ENCODE data around the gene RAP1GAP2.

The RAP1GAP2 gene

GRCh38 chr17:2819921-2820501 lies 23.8 kb downstream of the RAP1GAP2 start:
- Histone ChIP-seq H3K36me3 (ENCODE audit: insufficient read depth, low read length) (no peaks in the 10 kb centered on the region), H3K4me3 (ENCODE audit: low read depth in 1 of 2, low read length in 2 of 2) (no peak overlapping the region), H3K4me2 (ENCODE audit: insufficient read depth, low read length) (no peak overlapping the region), H3K9ac (ENCODE audit: low read depth, low read length) (no peak overlapping the region), H3K4me1 (ENCODE audit: insufficient read depth, low read length) (peaks cover 13% of the 10 kb centered on the region), H3K27ac (ENCODE audit: low read length) (no peak overlapping the region), H3K9me3 (ENCODE audit: insufficient read depth, low read length, severe bottlenecking) (no peaks in the 10 kb centered on the region), H2AFZ (ENCODE audit: low read depth, low read length) (no peak overlapping the region), H3K79me2 (ENCODE audit: insufficient read depth, low read length) (no peaks in the 10 kb centered on the region), H4K20me1 (ENCODE audit: insufficient read depth, low read length) (peaks cover 5% of the 10 kb centered on the region), H3K27me3 (ENCODE audit: insufficient read depth, low read length, poor library complexity) (no peaks in the 10 kb centered on the region)
- TF ChIP-seq CTCF (IDR thresholded peaks at IDR 0.05; ENCODE audit: borderline replicate concordance, extremely low read depth, low read length, poor library complexity, severe bottlenecking) (no peak), EZH2 (IDR thresholded peaks at IDR 0.05; ENCODE audit: borderline replicate concordance, low read depth, low read length, severe bottlenecking) (no peak)
- ATAC-seq (ENCODE audit: insufficient read depth, low read depth) = no peak
- DNase-seq = no peak

- Histone ChIP-seq H3K9me3 (ENCODE audit: insufficient read depth, low read length, severe bottlenecking) (no peaks in the 10 kb centered on the region), H3K4me1 (ENCODE audit: insufficient read depth, low read length) (peaks cover 3% of the 10 kb centered on the region; the same call in 1 of the 2 replicates), H3K4me3 (ENCODE audit: low read depth in 1 of 2, low read length in 2 of 2) (no peak overlapping the region), H4K20me1 (ENCODE audit: insufficient read depth, low read length) (no peaks in the 10 kb centered on the region; the same call in 1 of the 2 replicates), H3K9ac (ENCODE audit: low read depth, low read length) (no peak overlapping the region), H3K36me3 (ENCODE audit: insufficient read depth, low read length) (no peaks in the 10 kb centered on the region), H2AFZ (ENCODE audit: low read depth, low read length) (no peak overlapping the region), H3K27me3 (ENCODE audit: insufficient read depth, low read length, poor library complexity) (no peaks in the 10 kb centered on the region), H3K79me2 (ENCODE audit: insufficient read depth, low read length) (no peaks in the 10 kb centered on the region), H3K4me2 (ENCODE audit: insufficient read depth, low read length) (no peak overlapping the region), H3K27ac (ENCODE audit: low read length) (no peak overlapping the region)
- TF ChIP-seq CTCF (IDR thresholded peaks at IDR 0.05; ENCODE audit: borderline replicate concordance, extremely low read depth, low read length, poor library complexity, severe bottlenecking) (no peak), EZH2 (IDR thresholded peaks at IDR 0.05; ENCODE audit: borderline replicate concordance, low read depth, low read length, severe bottlenecking) (no peak)
- ATAC-seq (ENCODE audit: insufficient read depth, low read depth) = no peak
- DNase-seq = no peak
Measured at GRCh38 chr17:2821868-2822267, 25.6 kb downstream of the RAP1GAP2 start.

GRCh38 chr17:2822358-2822757 lies 26.1 kb downstream of the RAP1GAP2 start:
- DNase-seq (no peak), ATAC-seq (ENCODE audit: insufficient read depth, low read depth) (no peak)
- TF ChIP-seq EZH2 (IDR thresholded peaks at IDR 0.05; ENCODE audit: borderline replicate concordance, low read depth, low read length, severe bottlenecking) (no peak), CTCF (IDR thresholded peaks at IDR 0.05; ENCODE audit: borderline replicate concordance, extremely low read depth, low read length, poor library complexity, severe bottlenecking) (no peak)
- no peaks in the 10 kb centered on the region; the same call in 1 of the 2 replicates for H4K20me1 ChIP-seq (ENCODE audit: insufficient read depth, low read length)
- H3K4me2 ChIP-seq (ENCODE audit: insufficient read depth, low read length) = no peak overlapping the region
- no peaks in the 10 kb centered on the region for H3K27me3 ChIP-seq (ENCODE audit: insufficient read depth, low read length, poor library complexity)
- H3K9me3 ChIP-seq (ENCODE audit: insufficient read depth, low read length, severe bottlenecking) = no peaks in the 10 kb centered on the region
- no peak overlapping the region for H2AFZ ChIP-seq (ENCODE audit: low read depth, low read length)
- H3K27ac ChIP-seq (ENCODE audit: low read length) = no peak overlapping the region
- H3K4me3 ChIP-seq (ENCODE audit: low read depth in 1 of 2, low read length in 2 of 2) = no peak overlapping the region
- no peak overlapping the region for H3K9ac ChIP-seq (ENCODE audit: low read depth, low read length)
- peaks cover 3% of the 10 kb centered on the region; the same call in 1 of the 2 replicates for H3K4me1 ChIP-seq (ENCODE audit: insufficient read depth, low read length)
- no peaks in the 10 kb centered on the region for H3K79me2 ChIP-seq (ENCODE audit: insufficient read depth, low read length)
- H3K36me3 ChIP-seq (ENCODE audit: insufficient read depth, low read length) = no peaks in the 10 kb centered on the region

Measured in DND-41 (cell line).